LNCaP clone FGC (cell line): ENCODE data around the gene SPNS3.

Experiments used
- DNase-seq: peaks from one replicate; pipeline ENCODE4 v3.0.0-alpha.2; 2011; ENCODE audit warnings: low read depth
- H3K4me3 ChIP-seq: 2 replicates; pipeline ENCODE4 v1.5.1; 2011; ENCODE audit warnings: mild to moderate bottlenecking, low read depth, low read length, control low read depth
- TF ChIP-seq, protein P1 (sequence below): IDR thresholded peaks from 2 replicates; pipeline ENCODE4 v1.5.1; 2012; ENCODE audit warnings: mild to moderate bottlenecking; ENCODE audit not compliant: control insufficient read depth, insufficient read depth; ENCODE audit errors: extremely low read depth

The SPNS3 gene, protein sequence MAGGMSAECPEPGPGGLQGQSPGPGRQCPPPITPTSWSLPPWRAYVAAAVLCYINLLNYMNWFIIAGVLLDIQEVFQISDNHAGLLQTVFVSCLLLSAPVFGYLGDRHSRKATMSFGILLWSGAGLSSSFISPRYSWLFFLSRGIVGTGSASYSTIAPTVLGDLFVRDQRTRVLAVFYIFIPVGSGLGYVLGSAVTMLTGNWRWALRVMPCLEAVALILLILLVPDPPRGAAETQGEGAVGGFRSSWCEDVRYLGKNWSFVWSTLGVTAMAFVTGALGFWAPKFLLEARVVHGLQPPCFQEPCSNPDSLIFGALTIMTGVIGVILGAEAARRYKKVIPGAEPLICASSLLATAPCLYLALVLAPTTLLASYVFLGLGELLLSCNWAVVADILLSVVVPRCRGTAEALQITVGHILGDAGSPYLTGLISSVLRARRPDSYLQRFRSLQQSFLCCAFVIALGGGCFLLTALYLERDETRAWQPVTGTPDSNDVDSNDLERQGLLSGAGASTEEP

DNA sequence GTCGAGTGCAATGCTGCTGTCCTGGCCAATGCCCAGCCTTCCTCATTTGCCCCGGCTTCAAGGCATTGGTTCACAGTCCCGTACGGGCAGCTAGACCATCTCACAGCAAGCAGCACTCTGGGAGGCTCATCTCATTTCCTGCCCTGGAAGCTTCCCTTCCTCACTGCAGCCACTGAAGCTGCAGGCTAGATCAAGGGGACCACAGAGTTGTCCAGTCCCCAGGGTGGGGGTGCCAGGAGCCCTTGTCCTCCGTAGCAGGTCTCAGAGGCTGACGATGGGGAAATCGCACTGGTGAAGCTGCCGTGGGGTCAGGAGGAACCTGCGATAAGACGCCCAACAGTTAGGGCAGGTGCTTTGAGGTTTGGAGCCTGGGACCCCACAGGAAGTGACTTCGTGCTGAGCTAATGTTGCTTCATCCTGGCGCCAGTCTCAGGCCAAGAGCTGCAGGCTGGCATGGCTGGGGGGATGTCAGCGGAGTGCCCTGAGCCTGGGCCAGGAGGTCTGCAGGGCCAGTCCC is at the start of gene SPNS3:
Gene SPNS3, plus strand, starts transcription at position 426 of the 517 bp plus-strand sequence. Its CDS starts 28 bp downstream, at position 454.
- no peak within 1 kb of the TSS for H3K4me3 ChIP-seq
- no peak for DNase-seq
- TF ChIP-seq, protein P1, sequence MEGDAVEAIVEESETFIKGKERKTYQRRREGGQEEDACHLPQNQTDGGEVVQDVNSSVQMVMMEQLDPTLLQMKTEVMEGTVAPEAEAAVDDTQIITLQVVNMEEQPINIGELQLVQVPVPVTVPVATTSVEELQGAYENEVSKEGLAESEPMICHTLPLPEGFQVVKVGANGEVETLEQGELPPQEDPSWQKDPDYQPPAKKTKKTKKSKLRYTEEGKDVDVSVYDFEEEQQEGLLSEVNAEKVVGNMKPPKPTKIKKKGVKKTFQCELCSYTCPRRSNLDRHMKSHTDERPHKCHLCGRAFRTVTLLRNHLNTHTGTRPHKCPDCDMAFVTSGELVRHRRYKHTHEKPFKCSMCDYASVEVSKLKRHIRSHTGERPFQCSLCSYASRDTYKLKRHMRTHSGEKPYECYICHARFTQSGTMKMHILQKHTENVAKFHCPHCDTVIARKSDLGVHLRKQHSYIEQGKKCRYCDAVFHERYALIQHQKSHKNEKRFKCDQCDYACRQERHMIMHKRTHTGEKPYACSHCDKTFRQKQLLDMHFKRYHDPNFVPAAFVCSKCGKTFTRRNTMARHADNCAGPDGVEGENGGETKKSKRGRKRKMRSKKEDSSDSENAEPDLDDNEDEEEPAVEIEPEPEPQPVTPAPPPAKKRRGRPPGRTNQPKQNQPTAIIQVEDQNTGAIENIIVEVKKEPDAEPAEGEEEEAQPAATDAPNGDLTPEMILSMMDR, result no peak

DNA sequence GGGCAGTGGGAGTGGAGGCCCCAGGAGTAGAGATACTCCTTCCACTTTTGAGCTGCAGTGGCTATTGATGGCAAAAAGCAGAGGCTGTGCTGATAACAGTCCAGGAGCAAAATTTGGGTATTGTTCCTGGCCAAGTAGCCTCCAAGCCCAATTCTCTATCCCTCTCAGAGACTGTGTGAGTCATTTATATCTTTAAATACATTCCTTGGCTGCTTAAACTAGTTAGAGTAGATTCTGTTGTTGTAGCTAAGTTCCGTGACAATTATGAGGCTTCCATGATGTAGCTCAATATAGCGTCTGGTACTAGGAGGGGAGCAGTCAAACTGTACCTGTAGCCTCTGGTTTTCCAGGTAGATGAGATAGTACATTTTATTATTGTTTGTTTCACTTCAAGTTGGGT is 47.3 kb upstream of the SPNS3 start:
- no peak for DNase-seq
- H3K4me3 ChIP-seq, result no peak overlapping the region
- TF ChIP-seq, protein P1, result no peak

DNA sequence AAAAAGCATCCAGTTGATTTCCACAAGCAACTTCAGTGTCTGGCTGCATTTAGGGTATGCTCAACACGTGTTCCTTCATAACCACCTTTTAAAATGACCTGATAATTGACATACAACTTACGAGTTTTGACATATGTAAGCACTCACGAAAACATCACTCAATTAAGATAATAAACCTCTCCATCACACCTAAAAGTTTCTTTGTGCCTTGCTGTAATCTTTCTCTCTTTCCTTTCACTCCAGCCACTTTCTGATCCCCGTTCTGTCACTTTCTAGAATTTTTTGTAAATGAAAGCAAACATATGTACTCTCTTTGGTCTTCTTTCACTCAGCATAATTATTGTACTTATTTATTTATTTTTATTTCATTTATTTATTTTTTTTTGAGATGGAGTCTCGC is 46.6 kb upstream of the SPNS3 start:
- no peak overlapping the region for H3K4me3 ChIP-seq
- TF ChIP-seq, protein P1, result no peak
- DNase-seq, result no peak

DNA sequence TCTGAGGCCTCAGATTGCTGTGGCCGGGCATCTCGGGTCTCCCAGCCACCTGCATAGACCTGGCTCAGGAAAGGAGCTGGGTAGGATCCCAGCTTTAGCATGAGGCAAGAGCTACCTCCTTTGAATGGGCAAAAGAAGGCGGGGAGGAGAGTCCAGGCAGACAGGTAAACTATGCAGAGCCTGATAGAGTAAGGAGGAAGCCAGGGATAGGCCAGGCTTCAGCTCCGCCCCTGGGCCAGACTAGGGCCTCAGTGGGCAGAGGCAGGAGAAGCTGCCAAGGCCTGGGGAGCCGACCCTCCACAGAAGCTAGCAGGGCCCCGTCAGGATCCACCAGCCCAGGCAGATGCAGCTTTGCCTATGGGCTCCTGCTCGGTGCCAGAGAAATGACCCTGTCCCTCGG is 44.7 kb upstream of the SPNS3 start:
- TF ChIP-seq, protein P1, result no peak
- no peak for DNase-seq
- H3K4me3 ChIP-seq, result no peak overlapping the region

DNA sequence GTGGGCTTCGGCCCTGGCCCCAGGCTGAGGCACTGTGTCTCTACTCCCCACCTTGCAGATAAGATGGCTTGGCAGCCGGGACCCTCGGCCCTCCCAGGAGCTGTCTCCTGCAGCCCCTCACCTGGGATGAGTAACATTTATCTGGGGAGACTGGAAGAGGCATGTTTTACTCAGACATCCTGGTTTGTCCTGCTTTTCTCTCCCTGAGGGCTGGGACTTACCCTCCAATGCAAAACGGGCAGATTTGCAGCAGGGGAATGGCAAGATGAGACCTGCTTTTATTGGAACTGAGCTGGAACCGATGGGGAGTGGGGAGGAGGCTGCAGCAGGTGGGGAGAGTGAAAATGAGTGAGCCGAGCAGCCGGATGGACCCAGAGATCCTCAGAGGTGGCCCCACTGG is 39.9 kb upstream of the SPNS3 start:
- H3K4me3 ChIP-seq, result no peak overlapping the region
- DNase-seq, result no peak
- TF ChIP-seq, protein P1, result no peak

DNA sequence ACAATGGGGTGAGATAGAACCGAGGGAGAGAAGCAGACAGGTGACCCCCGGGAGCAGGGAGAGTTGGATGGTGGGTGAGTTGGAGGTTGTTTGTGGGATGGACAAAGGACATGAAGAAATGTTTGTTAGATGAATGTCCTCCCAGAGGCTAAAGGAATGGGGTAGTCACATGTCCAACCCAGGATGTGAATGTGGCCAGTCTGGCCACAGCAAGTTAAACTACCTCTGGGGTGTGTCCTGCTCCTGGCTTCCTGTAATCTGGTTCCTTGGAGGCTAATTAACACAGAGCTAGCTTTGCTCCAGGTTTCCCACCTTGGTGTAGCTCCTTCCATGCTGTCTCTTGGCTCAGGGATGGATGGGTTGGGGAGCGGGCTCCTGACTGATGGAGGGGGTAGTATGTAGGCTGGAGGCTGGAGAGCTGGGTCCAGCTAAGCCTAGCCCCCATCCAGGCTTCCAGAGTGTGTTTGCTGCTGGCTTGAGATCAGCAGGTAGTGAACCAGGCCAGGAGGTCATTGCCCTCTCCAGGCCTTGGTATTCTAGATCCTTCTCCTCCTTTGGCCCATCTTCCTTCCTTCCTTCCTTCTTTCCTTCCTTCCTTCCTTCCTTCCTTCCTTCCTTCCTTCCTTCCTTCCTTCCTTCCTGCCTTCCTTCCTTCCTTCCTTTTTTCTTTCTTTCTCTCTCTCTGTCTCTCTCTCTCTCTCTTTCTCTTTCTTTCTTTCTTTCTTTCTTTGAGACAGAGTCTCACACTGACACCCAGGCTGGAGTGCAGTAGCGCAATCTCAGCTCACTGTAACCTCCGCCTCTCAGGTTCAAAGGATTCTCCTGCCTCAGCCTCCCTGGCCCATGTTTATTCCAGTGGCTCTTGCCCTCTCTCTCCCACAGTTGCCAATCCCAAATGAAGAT is 39.3 kb upstream of the SPNS3 start:
- DNase-seq, result no peak
- TF ChIP-seq, protein P1, result no peak
- no peak overlapping the region for H3K4me3 ChIP-seq
